SH-SY5Y (cell line): ENCODE measurements around the gene B3GALNT2.

Experiments
- GATA2 ChIP-seq: IDR thresholded peaks from 2 replicates; pipeline ENCODE4 v1.6.1; 2011; ENCODE audit warnings: mild to moderate bottlenecking, low read depth, low read length
- GATA3 ChIP-seq: IDR thresholded peaks from 2 replicates; pipeline ENCODE4 v1.6.1; 2011; ENCODE audit warnings: low read depth, mild to moderate bottlenecking, low read length, moderate library complexity

GRCh38 chr1:235430991-235431390, 73.3 kb downstream of the B3GALNT2 start:
- TF ChIP-seq GATA2: no peak
- no peak for TF ChIP-seq GATA3
